A549 treated with CpdA at 1 μM for 4 hours (cell line): Measurements from ENCODE around the gene DSG4. TPM values are rescaled to one million over a fixed set of nuclear protein-coding genes. Genes with fewer than 3 reads are reported as not detected.

Source experiments
- total RNA-seq: library from RNA; stranded (reverse); fragments of 200-300 nt; extraction: Qiagen RNA extraction; gene quantifications from 5 replicates; pipeline ENCODE4 v1.2.3, GENCODE V29; 2022; ENCODE audit warnings: low read depth

The DSG4 gene, protein sequence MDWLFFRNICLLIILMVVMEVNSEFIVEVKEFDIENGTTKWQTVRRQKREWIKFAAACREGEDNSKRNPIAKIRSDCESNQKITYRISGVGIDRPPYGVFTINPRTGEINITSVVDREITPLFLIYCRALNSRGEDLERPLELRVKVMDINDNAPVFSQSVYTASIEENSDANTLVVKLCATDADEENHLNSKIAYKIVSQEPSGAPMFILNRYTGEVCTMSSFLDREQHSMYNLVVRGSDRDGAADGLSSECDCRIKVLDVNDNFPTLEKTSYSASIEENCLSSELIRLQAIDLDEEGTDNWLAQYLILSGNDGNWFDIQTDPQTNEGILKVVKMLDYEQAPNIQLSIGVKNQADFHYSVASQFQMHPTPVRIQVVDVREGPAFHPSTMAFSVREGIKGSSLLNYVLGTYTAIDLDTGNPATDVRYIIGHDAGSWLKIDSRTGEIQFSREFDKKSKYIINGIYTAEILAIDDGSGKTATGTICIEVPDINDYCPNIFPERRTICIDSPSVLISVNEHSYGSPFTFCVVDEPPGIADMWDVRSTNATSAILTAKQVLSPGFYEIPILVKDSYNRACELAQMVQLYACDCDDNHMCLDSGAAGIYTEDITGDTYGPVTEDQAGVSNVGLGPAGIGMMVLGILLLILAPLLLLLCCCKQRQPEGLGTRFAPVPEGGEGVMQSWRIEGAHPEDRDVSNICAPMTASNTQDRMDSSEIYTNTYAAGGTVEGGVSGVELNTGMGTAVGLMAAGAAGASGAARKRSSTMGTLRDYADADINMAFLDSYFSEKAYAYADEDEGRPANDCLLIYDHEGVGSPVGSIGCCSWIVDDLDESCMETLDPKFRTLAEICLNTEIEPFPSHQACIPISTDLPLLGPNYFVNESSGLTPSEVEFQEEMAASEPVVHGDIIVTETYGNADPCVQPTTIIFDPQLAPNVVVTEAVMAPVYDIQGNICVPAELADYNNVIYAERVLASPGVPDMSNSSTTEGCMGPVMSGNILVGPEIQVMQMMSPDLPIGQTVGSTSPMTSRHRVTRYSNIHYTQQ
- total RNA-seq: not detected in 5 replicates

DNA sequence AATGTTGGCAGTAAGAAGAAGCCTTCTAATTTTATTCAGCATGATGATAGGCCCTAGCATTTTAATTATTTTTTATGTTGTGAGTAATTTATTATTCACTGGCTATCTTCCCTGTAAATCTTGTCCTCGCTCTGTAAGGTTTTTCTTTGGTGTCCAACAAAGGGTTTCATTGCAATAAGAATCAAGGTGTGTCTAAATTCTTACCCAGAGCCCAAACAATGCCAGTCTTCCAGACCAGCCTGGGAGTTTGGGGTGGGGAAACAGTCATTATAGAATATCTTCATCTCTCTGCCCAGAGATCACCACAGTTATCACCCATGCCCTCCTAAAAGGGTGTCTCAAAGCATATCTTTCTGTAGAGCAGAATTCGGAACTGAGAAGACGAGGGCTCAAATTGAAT lies at the start of gene DSG4:
Gene DSG4, plus strand, starts transcription at position 301 of the 400 bp plus-strand sequence. CDS start 135 bp downstream, outside the sequence.

DNA sequence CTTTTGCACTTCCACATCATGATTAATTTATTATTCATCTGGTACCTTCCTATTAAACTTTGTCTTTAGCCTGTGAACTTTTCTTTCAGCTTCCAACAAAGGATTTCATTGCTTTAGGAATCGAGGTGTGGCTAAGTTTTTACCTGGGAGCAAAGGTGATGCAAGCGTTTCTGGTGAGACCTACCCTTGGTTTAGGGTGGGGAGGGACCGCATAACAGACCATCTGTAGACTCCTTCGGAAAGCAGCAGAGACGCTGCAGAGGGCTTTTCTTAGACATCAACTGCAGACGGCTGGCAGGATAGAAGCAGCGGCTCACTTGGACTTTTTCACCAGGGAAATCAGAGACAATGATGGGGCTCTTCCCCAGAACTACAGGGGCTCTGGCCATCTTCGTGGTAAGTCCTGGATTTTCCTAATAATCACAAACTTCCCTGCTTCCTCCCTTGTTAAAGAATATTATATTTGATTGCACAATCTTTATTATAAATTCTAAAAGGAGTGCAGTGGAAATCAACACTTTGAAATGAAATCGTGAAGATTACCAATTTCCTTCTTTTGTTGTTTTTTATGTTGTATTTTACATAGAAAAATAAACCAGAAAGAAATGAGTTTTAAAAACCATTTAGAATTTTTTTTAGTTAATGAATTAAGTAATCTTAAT lies 71.1 kb downstream of the DSG4 start, which contains the start of gene DSG3:
Gene DSG3, plus strand, starts transcription at position 212 of the 662 bp plus-strand sequence. Its CDS starts 137 bp downstream, at position 349.

Other genes starting within 250 kb of the DSG4 start
- gene DSC1, start 213.9 kb upstream of the DSG4 start, total RNA-seq: not detected in 5 replicates
- not detected in 5 replicates for gene DSG1, start 58.6 kb upstream of the DSG4 start, total RNA-seq
- 0.01 to 0.02 TPM in 2 of 5 replicates, not detected in the others for gene DSG3, start 71.0 kb downstream of the DSG4 start, total RNA-seq
- gene DSG2, start 121.4 kb downstream of the DSG4 start, total RNA-seq: 44.3 to 72.4 TPM (median 63.4 TPM) in 5 replicates
- gene TTR, start 215.1 kb downstream of the DSG4 start, total RNA-seq: 0.07 to 0.69 TPM (median 0.22 TPM) in 3 of 5 replicates, not detected in the others